ENCODE measurements around the gene AOAH. TPM values are rescaled to one million over a fixed set of nuclear protein-coding genes. Genes with fewer than 3 reads are reported as not detected.

Gene AOAH
- total RNA-seq, 1 experiment from 2014 or later: not detected

GRCh38 chr7:36690514-36691187 is 33.6 kb downstream of the AOAH start:
- DNase-seq (ENCODE audit: low read depth): no peak

- DNase-seq (ENCODE audit: low read depth): no peak
These were observed 34.3 kb downstream of the AOAH start for GRCh38 chr7:36690041-36690440.

- DNase-seq (ENCODE audit: low read depth): peak; percentile 42
These were observed 37.8 kb downstream of the AOAH start for GRCh38 chr7:36686499-36686898.

- DNase-seq (ENCODE audit: low read depth): no peak
These were observed 39.3 kb downstream of the AOAH start for GRCh38 chr7:36684954-36685353.

- DNase-seq (ENCODE audit: low read depth): peak; percentile 31
These were observed 40.5 kb downstream of the AOAH start for GRCh38 chr7:36683695-36684357.

GRCh38 chr7:36683111-36683510 is 41.2 kb downstream of the AOAH start:
- no peak for DNase-seq (ENCODE audit: low read depth)

GRCh38 chr7:36682102-36682501 is 42.2 kb downstream of the AOAH start:
- no peak for DNase-seq (ENCODE audit: low read depth)

GRCh38 chr7:36677769-36678437 is 46.4 kb downstream of the AOAH start:
- DNase-seq (ENCODE audit: low read depth): no peak

GRCh38 chr7:36673703-36674102 is 50.6 kb downstream of the AOAH start:
- DNase-seq (ENCODE audit: low read depth): no peak

- no peak for DNase-seq (ENCODE audit: low read depth)
These were observed 52.9 kb downstream of the AOAH start for GRCh38 chr7:36671432-36671829.

- DNase-seq (ENCODE audit: low read depth): peak; percentile 57
These were observed 53.5 kb downstream of the AOAH start for GRCh38 chr7:36670585-36671431.

- DNase-seq (ENCODE audit: low read depth): no peak
These were observed 55.5 kb downstream of the AOAH start for GRCh38 chr7:36668750-36669149.

GRCh38 chr7:36668080-36668479 is 56.2 kb downstream of the AOAH start:
- DNase-seq (ENCODE audit: low read depth): no peak

- no peak for DNase-seq (ENCODE audit: low read depth)
These were observed 57.1 kb downstream of the AOAH start for GRCh38 chr7:36667007-36667745.

- DNase-seq (ENCODE audit: low read depth): no peak
These were observed 60.8 kb downstream of the AOAH start for GRCh38 chr7:36663481-36663880.

- peak; percentile 64 for DNase-seq (ENCODE audit: low read depth)
These were observed 63.0 kb downstream of the AOAH start for GRCh38 chr7:36661135-36661840.

GRCh38 chr7:36659638-36660341 is 64.5 kb downstream of the AOAH start:
- no peak for DNase-seq (ENCODE audit: low read depth)

GRCh38 chr7:36659172-36659516 is 65.2 kb downstream of the AOAH start:
- peak; percentile 82 for DNase-seq (ENCODE audit: low read depth)

GRCh38 chr7:36658335-36659171 is 65.7 kb downstream of the AOAH start:
- peak; percentile 80 for DNase-seq (ENCODE audit: low read depth)

All from RPMI7951 (cell line).